ENCODE measurements around the gene PYGM. TPM values are rescaled to one million over a fixed set of nuclear protein-coding genes. Genes with fewer than 3 reads are reported as not detected.

The PYGM gene
- total RNA-seq, 1 experiment from 2014 or later: 6.6 TPM

- TF ChIP-seq MXD4 (CRISPR knock-in tag; IDR thresholded peaks at IDR 0.05; ENCODE audit: borderline replicate concordance) (no peak), RORB (CRISPR knock-in tag; IDR thresholded peaks at IDR 0.05) (no peak), MAX (CRISPR knock-in tag; IDR thresholded peaks at IDR 0.05) (no peak; the same call in 1 of the 2 replicates), ZNF219 (CRISPR knock-in tag; IDR thresholded peaks at IDR 0.05; ENCODE audit: borderline replicate concordance) (0 out of 2 replicates have a peak, but pooled peaks have one; percentile 80), ATF6 (CRISPR knock-in tag; IDR thresholded peaks at IDR 0.05) (no peak), CREM (CRISPR knock-in tag; IDR thresholded peaks at IDR 0.05) (no peak), IRF1 (CRISPR knock-in tag; IDR thresholded peaks at IDR 0.05) (0 out of 2 replicates have a peak, but pooled peaks have one; percentile 40), SMAD3 (CRISPR knock-in tag; IDR thresholded peaks at IDR 0.05; ENCODE audit: borderline replicate concordance) (no peak), SMAD4 (CRISPR knock-in tag; IDR thresholded peaks at IDR 0.05) (no peak), CBFB (CRISPR knock-in tag; IDR thresholded peaks at IDR 0.05; ENCODE audit: low read depth) (peak; percentile 71; the same call in 1 of the 2 replicates), AR (CRISPR knock-in tag; IDR thresholded peaks at IDR 0.05) (no peak), TEAD1 (CRISPR knock-in tag; IDR thresholded peaks at IDR 0.05) (0 out of 2 replicates have a peak, but pooled peaks have one; percentile 66), JUN (CRISPR knock-in tag; IDR thresholded peaks at IDR 0.05) (peak; percentile 76; the same call in 1 of the 2 replicates), AFF4 (CRISPR knock-in tag; IDR thresholded peaks at IDR 0.05; ENCODE audit: borderline replicate concordance) (no peak), TCF7 (CRISPR knock-in tag; IDR thresholded peaks at IDR 0.05; ENCODE audit: low read depth) (peak; percentile 80; the same call in 1 of the 2 replicates), CDX4 (CRISPR knock-in tag; IDR thresholded peaks at IDR 0.05; ENCODE audit: borderline replicate concordance) (no peak), ZNF281 (CRISPR knock-in tag; IDR thresholded peaks at IDR 0.05) (no peak), SOX15 (CRISPR knock-in tag; IDR thresholded peaks at IDR 0.05) (no peak), ZNF263 (CRISPR knock-in tag; IDR thresholded peaks at IDR 0.05; ENCODE audit: low read depth) (no peak), MLX (CRISPR knock-in tag; IDR thresholded peaks at IDR 0.05) (no peak), OVOL2 (CRISPR knock-in tag; IDR thresholded peaks at IDR 0.05; ENCODE audit: borderline replicate concordance) (no peak), IRF2 (CRISPR knock-in tag; IDR thresholded peaks at IDR 0.05; ENCODE audit: borderline replicate concordance, low read depth) (no peak)
Measured at GRCh38 chr11:64713016-64713707, 46.6 kb downstream of the PYGM start (continued).
